GM21447 (cell line): ENCODE results near the gene POR.
"Not testable (repeated sequence)": the region's sequence is repeated elsewhere in the genome, so short reads cannot be mapped to it uniquely, and the experiment has no call there.

Experiments used
- ATAC-seq: cut with Tn5 transposase; IDR thresholded peaks from one replicate; pipeline ENCODE4 v1.9.1; 2021; ENCODE audit not compliant: unreplicated experiment

The POR gene

DNA sequence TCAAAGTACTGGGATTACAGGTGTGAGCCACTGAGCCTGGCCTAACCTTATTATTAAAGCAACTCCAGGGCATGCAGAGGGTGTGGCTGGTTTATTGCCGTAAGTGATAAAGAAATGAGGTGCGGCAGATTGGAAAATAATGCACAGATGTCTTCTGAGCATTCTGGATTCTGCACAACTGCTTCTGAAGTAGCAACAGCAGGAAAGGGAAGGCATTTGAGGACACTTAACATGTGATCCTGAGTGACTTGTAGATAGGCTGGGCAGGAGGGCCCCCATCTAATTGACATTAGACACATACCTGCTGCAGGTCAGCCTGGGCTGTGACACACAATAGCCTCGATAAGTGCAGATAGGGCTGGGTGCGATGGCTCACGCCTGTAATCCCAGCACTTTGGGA is 30.5 kb upstream of the POR start:
- ATAC-seq: no peak

DNA sequence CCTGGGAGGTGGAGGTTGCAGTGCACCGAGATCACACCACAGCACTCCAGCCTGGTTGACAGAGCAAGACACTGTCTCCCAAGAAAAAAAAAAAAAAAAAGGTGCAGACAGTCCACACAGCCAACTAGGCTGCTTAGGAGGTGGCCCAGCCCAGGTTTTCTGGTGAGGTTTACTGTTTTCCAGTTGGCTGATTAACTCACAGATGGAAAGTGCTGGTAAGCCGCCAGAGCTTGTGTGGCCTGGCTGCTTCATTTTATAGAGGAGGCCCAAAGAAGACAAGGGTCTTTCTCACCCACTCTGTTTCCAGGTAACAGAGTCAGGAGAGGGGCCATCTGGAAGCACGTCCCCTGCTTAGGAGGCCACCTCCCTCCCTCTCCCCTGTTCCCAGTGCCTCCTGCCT is 29.9 kb upstream of the POR start:
- no peak for ATAC-seq

DNA sequence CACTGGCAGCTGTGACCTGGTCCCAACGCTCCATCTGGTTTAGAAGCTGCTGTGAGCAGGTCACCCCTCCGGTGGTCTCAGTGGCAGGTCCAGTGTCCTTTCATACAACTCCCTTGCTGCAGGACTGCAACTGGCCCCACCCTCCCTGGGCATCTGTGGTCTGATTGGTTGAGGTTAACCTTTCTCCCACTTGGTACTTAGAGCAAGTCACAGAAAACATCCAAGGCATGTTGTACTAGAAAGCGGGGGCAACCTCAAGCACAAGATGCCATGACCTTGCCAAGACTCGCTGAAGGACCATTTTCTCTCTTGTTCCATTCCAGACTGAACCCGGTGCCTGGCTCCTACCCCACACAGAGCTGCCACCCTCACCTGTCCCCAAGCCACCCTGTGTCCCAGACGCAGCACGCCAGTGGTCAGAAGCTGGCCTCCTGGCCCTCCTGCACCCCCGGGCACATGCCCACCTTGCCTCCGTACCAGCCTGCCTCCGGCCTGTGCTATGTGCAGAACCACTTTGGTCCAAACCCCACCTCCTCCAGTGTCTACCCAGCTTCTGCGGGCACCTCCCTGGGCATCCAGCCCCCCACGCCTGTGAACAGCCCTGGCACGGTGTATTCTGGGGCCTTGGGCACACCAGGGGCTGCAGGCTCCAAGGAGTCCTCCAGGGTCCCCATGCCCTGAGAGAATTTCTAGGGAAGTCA is 27.1 kb upstream of the POR start:
- ATAC-seq: no peak

DNA sequence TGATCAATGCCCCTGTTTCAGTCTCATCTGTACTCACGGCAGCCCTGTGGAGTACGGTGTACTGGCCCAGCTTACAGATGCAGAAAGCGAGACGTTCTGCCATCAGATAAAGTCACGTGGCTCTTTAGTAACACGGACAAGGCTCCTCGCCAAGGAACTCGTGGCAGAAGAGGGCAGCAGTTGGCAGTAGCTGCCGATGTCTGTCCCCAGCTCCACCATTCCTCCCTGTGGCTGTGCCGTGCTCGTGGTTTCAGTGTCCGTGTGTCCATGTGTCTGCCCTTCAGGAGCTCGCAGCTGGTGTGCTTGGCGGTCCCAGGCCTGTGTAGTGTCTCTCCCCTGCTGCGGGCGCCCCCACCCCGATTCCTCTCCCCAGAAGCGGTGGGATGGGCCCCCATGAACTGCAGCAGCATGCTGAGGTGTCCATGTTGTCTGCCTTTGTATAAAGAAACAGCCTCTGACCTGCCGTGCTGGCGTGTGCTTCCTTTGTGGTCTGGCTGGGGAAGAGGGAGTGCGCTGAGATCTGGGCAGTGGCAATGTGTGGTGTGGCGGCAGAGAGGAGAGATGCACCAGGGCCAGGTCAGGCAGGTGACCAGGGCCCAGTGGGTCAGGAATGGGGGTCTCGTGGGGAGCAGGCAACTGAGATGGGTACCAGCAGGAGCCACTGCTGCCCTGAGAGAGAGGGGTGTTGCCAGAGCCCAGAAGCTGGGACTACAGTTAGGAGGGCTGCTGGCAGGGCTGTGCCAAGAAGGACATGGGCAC is 26.3 kb upstream of the POR start:
- no peak for ATAC-seq

DNA sequence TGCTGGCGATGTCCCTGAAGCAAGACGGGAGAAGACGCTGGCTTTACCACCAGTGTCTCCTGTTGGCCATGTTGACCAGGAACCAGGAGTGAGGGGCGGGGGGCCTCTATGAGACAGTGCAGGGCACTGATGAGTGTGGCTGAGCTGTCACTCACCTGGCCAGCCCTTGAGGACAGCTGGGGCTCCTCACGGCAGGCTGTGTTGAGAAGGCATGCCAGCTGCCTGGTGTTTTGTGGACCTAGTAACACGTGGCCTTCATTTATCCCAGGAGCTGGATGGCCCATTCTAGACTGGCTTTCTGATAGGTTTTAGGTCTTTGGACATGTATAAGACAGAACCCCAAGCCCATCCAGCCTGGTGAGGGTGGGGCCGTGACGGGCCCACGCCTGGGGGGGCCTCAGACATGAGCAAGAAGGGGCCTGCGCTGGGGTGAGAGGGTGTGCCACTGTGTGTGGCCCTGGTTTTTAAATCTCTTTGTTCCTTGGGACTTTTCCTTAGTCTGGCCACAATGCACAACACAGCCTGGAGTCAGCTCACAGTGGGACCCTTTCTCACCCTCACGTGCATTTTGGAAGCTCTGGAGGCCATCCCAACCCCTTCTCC is 25.6 kb upstream of the POR start:
- no peak for ATAC-seq

DNA sequence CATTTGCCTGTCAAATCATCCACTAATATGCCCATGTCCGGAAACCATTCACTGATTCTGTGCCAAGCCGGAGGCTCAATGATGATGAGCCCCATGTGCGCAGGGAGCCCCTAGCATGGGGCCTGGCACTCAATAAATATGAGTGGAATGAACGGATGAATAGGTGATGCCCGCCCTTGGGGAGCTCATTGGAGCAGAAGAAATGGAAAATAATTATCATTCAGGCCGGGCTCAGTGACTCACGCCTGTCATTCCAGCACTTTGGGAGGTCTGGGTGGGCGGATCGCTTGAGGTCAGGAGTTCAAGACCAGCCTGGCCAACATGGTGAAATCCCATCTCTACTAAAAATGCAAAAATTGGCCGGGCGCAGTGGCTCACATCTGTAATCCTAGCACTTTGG is 25.1 kb upstream of the POR start:
- no peak for ATAC-seq

DNA sequence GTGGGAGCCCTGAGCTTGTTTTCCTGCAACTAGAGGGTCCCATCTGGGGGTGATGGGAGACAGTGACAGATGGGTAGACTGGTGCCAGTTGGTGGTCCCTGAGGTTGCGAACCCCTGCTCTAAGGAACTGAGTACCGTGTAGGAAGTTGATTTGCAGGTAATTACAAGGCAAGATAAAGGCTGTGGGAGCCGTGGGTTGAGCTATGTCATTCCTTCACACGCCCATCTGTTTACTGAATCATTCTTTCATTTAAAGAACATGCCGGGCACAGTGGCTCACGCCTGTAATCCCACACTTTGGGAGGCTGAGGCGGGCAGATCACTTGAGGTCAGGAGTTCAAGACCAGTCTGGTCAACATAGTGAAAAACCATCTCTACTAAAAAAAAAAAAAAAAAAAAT is 23.7 kb upstream of the POR start:
- ATAC-seq: not testable (repeated sequence)

DNA sequence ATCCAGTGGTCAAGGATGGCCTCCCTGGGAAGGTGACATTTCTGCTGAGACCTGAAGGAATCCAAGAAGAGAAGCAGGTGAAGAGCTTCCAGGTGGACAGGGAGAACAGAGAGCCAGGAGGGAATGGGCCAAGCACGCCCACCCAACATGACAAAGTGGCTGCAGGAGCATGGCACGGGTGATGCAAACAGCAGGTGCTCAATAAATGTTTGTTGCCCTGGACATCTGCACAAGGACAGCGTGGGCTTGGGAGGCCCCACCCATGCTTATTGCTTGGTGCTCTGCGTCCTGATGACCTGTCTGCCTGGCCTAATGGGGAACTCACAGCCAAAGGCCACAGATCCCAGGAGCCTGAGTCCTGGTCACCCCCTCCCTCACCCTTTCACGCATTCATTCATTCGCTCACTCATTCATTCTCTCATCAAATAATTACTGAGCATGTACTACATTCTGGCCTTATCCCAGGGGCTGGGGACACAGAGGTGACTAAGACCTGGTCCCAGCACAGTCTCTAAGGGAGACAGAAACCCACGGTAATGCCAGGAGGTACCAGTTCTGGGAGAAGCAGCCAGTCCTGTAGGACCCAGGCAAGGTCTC is 23.0 kb upstream of the POR start:
- no peak for ATAC-seq

DNA sequence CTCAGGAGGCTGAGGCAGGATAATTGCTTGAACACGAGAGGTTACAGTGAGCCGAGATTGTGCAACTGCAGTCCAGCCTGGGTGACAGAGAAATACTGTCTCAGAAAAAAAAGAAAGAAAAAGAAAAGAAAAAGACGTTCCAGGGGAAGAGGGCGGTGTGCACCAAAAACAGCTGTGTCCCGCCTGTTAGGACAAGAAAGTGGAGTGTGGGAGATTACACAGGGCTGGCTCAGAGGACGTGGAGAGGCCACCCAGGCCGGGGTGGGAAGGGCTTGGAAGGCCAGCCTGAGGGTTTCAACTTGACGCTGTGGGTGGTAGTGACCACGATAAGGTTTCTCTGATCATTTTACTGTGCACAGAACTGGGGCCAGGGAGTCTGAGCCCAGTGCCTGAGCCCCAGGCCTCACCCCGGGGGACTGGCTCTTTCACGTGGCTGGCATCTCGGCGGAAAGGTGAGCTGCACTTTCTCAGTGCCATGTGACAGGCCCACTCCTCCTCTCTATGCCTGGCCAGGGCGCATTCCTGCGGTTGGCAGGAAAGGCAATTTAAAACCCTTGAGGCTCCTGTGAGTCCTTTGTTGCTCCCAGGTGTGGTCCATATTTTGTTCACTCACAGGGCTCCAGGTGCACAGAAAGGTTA is 22.2 kb upstream of the POR start:
- ATAC-seq: no peak

DNA sequence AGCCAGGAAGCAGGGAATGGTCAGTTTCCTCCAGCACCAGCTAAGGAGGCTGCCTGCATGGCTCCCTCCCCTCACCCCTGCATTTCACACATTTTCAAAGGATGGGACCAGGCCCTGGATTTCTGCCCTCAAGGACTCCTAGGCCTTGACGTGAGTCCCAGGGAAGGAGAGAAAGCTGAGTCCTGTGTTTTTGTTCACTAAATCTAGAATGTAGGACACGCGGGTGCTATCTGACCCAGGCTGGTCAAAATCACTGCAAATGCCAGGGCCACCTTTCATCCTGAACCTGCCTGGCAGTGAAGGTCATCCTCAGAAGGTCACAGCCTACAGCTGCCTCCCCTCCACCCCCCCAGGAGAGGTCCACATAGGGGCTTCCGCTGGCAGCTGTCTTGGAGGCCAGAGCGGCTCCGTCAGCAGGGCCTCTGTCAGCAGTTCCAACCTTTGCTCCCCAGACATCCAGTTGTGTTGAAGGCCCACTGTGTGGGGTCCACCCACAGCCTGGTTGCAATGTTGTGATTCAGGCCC is 18.1 kb upstream of the POR start:
- no peak for ATAC-seq

DNA sequence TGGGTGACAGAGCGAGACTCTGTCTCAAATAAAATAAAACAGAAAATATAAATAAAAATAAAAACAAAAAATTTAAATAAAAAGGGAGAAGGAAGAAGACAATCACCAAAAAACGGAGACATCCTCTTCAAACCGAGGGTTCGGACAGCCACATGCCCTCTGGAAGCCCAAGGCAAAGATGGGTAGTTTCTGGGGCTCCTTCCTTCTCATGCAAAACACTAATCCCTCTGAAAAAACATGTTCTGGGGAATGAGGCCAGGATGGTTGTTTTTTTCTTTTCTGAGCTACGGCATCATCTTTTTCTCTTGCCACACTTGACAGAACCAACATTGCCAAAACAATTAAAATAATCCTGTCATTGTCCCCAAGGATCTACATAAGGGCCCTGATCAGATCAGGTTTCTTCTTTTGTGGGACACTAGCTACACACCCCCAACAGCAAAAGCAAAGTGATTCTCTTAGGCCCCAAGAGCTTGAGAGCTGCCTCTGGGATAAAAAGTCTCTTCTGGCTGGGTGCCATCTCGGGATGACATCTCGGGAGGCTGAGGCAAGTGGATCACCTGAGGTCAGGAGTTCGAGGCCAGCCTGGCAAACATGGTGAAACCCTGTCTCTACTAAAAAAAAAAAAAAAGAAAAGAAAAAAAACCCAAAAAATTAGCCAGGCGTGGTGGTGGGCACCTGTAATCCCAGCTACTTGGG is 14.2 kb upstream of the POR start:
- ATAC-seq: no peak

DNA sequence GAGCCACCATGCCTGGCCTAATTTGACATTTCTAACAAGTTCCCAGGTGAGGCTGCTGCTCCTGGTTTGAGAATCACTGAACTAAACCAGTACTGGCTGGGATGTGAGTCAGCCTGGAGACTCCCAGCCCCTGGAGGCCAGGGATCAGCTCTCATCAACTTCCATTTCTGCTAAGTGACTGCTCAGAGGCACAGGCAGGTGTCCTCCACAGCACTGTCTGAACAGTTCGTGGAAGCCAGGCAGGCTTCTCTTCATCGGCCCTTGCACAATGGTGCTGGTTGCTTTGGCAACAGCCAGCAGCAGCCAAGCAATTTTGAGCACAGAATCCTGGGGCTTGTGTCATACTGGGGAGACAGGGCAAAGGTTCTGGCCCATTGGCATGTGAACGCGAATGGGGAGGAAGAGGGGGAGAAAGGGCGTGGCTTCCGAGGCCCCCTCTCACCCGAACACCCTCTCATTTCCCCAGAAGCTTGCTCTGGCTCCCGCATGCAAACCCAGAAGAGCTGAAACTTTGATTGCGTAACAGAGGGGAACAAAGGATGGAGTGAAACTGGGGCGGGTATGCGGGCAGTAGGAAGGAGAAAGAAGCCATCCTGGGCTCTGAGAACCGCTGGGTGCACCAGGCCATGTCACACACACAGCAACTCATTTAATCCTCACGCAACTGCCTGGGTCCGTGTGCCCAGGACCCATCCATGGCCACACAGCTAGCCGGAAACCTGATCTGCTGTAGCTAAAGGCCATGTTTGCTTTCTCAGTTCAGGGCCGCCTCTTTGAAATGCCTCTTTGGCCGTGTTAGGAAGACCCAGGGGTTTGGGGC is 9.0 kb upstream of the POR start:
- ATAC-seq: no peak

DNA sequence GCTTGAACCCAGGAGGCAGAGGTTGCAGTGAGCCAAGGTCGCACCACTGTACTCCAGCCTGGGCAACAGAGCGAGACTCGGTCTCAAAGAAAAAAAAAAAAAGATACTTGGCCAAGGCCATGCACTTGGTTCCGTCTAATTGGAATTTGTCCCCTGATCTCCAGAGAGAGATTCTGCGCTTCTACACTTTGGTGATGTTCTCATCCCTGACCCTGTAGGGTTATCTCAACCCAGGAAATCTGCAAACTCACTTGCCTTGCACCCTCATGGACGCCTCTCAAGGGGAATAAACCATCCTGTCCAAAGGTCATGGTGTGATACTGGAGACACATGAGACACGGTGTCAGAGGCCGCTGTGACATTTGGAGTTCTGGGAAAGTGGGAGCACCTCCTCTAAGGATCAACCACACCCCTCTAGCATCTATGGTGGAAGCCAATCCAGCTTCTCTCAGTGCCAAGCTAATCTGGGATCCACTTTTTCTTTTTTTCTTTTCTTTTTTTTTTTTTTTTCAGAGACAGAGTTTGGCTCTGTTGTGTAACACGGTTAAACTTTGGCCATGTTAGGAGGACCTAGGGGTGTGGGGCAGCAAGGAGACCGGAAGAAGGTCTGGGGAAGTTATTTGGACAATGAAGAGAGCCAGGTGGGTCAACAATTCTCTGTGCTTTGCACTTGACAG is 7.8 kb upstream of the POR start:
- no peak for ATAC-seq

DNA sequence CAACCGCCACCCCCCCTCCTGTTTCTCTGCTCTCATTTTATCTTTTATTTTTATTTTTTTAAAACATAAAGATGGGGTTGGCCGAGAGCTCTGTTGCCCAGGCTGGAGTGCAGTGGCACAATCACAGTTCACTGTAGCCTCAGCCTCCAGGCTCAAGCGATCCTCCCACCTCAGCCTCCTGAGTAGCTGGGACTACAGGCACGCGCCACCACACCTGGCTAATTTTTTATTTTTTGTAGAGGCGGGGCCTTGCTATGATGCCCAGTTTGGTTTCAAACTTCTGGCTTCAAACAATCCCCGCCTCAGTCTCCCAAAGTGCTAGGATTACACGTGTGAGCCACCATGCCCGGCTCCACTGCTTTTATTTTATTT is 7.3 kb upstream of the POR start:
- not testable (repeated sequence) for ATAC-seq

DNA sequence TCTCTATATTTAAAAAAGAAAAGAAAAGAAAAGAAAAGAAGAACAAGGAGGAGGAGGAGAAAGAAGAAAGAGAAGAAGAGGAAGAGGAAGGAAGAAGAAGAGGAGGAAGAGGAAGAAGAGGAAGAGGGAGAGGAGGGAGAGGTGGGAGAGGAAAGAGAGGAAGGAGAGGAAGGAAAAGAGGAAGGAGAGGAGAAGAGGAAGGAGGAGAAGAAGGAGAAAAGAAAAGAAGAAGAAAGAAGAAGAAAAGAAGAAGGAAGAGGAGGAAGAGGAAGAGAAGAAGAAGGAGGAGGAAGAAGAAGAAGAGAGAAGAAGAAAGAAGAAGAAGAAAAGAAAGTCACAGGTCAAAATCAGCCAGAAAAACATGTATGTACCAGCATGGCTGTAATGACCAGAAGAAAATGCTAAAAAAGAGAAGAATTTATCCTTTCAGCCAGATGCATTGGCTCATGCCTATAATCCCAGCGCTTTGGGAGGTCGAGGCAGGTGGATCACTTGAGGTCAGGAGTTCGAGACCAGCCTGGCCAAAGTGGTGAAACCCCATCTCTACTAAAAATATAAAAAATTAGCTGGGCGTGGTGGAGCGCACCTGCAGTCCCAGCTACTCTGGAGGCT is 5.3 kb upstream of the POR start:
- no peak for ATAC-seq

DNA sequence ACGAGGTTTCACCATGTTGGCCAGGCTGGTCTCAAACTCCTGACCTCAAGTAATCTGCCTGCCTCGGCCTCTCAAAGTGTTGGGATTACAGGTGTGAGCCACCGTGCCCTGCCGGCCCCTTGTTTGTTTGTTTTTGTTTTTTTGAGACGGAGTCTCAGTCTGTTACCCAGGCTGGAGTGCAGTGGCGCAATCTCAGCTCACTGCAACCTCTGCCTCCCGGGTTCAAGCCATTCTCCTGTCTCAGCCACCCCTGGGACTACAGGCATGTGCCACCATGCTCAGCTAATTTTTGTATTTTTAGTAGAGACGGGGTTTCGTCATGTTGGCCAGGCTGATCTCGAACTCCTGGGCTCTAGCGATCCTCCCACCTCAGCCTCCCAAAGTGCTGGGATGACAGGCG is 3.8 kb upstream of the POR start:
- ATAC-seq: not testable (repeated sequence)

DNA sequence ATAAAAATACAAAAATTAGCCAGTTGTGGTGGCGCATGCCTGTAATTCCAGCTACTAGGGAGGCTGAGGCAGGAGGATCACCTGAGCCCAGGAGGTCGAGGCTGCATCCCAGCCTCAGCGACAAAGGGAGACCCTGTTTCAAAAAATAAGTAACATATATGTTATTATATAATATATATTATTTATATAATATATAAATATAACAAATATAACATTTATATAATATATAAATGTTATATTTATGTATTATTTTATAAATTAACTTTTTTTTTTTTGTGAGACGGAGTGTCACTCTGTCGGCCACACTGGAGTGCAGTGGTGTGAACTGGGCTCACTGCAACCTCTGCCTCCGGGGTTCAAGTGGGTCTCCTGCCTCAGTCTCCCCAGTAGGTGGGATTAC is 1.5 kb upstream of the POR start:
- ATAC-seq: no peak

DNA sequence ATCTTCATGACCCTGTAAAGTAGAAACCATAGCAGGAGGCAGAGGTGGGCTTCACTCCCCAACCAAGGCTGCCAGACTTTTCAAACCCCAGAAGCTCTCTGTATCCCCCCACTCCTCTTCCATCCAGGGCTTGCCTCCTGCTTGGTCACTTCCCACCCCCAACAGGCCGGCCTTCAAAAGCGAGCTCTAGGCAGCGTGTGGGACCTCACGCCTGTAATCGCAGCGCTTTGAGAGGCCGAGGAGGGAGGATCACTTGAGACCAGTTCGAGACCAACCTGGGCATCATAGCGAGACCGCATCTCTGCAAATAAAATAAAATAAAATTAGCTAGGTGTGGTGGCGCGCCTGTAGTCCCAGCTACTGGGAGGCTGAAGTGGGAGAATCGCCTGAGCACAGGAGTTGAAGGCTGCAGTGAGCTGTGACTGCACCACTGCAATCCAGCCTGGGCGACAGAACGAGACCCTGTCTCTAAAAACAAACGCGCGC is 743 bp upstream of the POR start:
- no peak for ATAC-seq
